GM21619 (cell line): ENCODE data around the gene GDF2.

Experiments
- ATAC-seq: cut with Tn5 transposase; IDR thresholded peaks from one replicate; pipeline ENCODE4 v1.9.1; 2021; ENCODE audit not compliant: unreplicated experiment

The GDF2 gene

GRCh38 chr10:47311193-47311931 lies 10.9 kb upstream of the GDF2 start:
- ATAC-seq: no peak

GRCh38 chr10:47311932-47312662 lies 10.2 kb upstream of the GDF2 start:
- peak; percentile 66 for ATAC-seq

GRCh38 chr10:47312663-47312995 lies 9.6 kb upstream of the GDF2 start:
- ATAC-seq: no peak

GRCh38 chr10:47314416-47314970 lies 7.8 kb upstream of the GDF2 start:
- no peak for ATAC-seq

- ATAC-seq: no peak
Observed at GRCh38 chr10:47315421-47315820, 6.8 kb upstream of the GDF2 start.

- no peak for ATAC-seq
Observed at GRCh38 chr10:47316131-47316530, 6.1 kb upstream of the GDF2 start.

- no peak for ATAC-seq
Observed at GRCh38 chr10:47317251-47317650, 5.0 kb upstream of the GDF2 start.

- ATAC-seq: no peak
Observed at GRCh38 chr10:47318706-47319105, 3.5 kb upstream of the GDF2 start.

- no peak for ATAC-seq
Observed at GRCh38 chr10:47319784-47320183, 2.5 kb upstream of the GDF2 start.

- no peak for ATAC-seq
Observed at GRCh38 chr10:47320812-47321211, 1.4 kb upstream of the GDF2 start.

- no peak for ATAC-seq
Observed at GRCh38 chr10:47321521-47322195, 596 bp upstream of the GDF2 start.

GRCh38 chr10:47323087-47323486 lies 833 bp downstream of the GDF2 start:
- ATAC-seq: no peak

- ATAC-seq: no peak
Observed at GRCh38 chr10:47323636-47324296, 1.5 kb downstream of the GDF2 start.

GRCh38 chr10:47325303-47326291 lies 3.3 kb downstream of the GDF2 start:
- ATAC-seq: no peak

GRCh38 chr10:47326306-47326926 lies 4.2 kb downstream of the GDF2 start:
- ATAC-seq: no peak

- no peak for ATAC-seq
Observed at GRCh38 chr10:47326927-47327330, 4.7 kb downstream of the GDF2 start.

GRCh38 chr10:47329855-47330254 lies 7.6 kb downstream of the GDF2 start:
- no peak for ATAC-seq

- no peak for ATAC-seq
Observed at GRCh38 chr10:47330366-47330765, 8.1 kb downstream of the GDF2 start.

- ATAC-seq: no peak
Observed at GRCh38 chr10:47330804-47331203, 8.6 kb downstream of the GDF2 start.

GRCh38 chr10:47331491-47331890 lies 9.2 kb downstream of the GDF2 start:
- no peak for ATAC-seq
